Measurements from ENCODE around the gene SCAMP2.

Gene SCAMP2

DNA sequence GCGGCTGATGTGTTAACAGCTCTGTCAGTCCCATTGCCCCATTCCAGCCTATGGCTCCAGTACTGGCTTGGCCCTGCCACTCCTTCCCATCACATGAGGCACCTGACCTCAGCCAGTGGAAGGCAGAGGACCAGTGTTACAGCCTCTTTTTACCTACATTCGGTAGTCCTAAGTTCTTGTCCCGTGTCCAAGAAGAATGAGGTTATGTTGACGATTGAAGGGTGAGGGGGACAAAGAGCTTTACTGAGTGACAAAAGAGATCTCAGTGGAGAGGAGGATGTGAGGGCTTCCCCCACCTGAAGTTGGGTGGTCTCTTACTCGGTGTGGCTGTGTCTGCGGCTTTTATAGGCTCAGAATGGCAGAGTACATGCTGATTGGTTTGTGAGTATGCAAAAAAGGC, 9.4 kb upstream of the SCAMP2 start:
- TF ChIP-seq, protein P1, sequence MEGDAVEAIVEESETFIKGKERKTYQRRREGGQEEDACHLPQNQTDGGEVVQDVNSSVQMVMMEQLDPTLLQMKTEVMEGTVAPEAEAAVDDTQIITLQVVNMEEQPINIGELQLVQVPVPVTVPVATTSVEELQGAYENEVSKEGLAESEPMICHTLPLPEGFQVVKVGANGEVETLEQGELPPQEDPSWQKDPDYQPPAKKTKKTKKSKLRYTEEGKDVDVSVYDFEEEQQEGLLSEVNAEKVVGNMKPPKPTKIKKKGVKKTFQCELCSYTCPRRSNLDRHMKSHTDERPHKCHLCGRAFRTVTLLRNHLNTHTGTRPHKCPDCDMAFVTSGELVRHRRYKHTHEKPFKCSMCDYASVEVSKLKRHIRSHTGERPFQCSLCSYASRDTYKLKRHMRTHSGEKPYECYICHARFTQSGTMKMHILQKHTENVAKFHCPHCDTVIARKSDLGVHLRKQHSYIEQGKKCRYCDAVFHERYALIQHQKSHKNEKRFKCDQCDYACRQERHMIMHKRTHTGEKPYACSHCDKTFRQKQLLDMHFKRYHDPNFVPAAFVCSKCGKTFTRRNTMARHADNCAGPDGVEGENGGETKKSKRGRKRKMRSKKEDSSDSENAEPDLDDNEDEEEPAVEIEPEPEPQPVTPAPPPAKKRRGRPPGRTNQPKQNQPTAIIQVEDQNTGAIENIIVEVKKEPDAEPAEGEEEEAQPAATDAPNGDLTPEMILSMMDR (conservative IDR thresholded peaks at IDR 0.05; ENCODE audit: low read length), result no peak
- DNase-seq (ENCODE audit: low read depth), result no peak
- H3K4me3 ChIP-seq (ENCODE audit: low read length), result no peak overlapping the region

GRCh38 chr15:74878273-74878672, 5.1 kb upstream of the SCAMP2 start:
- H3K4me3 ChIP-seq (ENCODE audit: low read length), result no peak overlapping the region
- DNase-seq (ENCODE audit: low read depth), result no peak
- TF ChIP-seq, protein P1 (conservative IDR thresholded peaks at IDR 0.05; ENCODE audit: low read length), result no peak

DNA sequence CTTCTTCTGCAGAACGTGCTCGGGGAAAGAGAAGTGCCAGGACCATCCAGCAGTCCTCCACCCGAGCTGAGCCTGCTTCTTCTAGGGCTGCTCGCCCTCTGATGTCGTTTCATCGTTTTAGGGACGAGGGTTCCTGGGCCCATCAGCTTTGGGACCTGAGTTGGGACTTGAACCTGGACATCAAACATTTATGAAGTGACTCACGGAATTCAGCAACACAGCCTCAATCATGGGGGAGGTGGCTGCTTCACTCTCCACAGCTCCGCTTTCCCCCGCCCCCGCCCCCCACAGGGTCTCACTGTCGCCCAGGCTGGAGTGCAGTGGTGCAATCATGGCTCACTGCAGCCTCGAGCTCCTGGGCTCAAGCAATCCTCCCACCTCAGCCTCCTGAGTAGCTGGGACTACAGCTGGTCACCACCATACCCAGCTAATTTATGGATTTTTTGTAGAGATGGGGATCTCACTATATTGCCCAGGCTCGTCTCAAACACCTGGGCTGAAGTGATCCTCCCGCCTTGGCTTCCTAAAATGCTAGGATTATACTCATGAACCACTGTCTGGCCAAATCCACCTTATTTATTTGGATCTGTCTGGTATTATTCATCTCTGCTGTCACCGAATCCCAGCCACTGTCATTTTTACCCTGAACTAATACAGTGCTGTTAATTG, 725 bp upstream of the SCAMP2 start:
- TF ChIP-seq, protein P1 (conservative IDR thresholded peaks at IDR 0.05; ENCODE audit: low read length), result no peak
- H3K4me3 ChIP-seq (ENCODE audit: low read length), result peak overlapping the region; percentile 94
- peak; percentile 16 for DNase-seq (ENCODE audit: low read depth)

GRCh38 chr15:74872702-74873035, 496 bp downstream of the SCAMP2 start:
- peak overlapping the region; percentile 94 for H3K4me3 ChIP-seq (ENCODE audit: low read length)
- TF ChIP-seq, protein P1 (conservative IDR thresholded peaks at IDR 0.05; ENCODE audit: low read length), result no peak
- DNase-seq (ENCODE audit: low read depth), result no peak

DNA sequence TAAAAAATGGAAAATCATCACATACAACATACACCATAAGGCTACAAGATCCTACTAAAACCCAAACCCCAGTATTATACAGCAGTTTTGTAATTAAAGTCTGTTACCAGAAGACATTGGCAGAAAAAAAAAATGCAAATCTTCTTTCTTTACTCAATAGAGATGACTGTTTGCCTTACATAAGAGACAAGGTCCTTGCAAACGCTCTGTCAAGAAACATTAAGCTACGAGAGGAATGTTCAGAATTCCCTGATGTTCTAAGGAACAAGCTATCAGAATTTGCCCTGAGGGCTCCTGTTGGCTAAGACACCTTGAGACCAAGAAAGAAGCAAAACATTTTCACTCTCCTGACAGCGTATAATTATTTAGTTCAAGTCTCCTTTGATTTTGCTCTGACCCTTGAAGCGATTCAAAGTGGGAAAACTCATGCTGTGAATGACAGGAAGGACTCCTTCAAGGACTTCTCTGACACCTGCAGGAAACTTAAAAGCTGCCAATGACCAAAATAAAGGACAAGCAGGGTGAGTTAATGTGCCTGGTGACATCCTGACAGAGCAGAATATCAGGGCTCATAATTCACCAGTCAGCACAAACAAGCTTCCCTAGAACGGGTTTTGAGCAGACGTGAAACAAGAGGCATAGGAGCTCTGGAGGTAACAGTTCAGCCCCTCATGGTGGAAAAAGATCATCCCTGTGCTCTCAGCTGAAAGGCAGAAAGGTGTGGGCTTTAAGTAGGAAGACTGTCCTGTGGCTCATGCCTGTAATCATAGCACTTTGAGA, 2.5 kb downstream of the SCAMP2 start:
- TF ChIP-seq, protein P1 (conservative IDR thresholded peaks at IDR 0.05; ENCODE audit: low read length), result no peak
- H3K4me3 ChIP-seq (ENCODE audit: low read length), result no peak overlapping the region
- peak; percentile 22 for DNase-seq (ENCODE audit: low read depth)

DNA sequence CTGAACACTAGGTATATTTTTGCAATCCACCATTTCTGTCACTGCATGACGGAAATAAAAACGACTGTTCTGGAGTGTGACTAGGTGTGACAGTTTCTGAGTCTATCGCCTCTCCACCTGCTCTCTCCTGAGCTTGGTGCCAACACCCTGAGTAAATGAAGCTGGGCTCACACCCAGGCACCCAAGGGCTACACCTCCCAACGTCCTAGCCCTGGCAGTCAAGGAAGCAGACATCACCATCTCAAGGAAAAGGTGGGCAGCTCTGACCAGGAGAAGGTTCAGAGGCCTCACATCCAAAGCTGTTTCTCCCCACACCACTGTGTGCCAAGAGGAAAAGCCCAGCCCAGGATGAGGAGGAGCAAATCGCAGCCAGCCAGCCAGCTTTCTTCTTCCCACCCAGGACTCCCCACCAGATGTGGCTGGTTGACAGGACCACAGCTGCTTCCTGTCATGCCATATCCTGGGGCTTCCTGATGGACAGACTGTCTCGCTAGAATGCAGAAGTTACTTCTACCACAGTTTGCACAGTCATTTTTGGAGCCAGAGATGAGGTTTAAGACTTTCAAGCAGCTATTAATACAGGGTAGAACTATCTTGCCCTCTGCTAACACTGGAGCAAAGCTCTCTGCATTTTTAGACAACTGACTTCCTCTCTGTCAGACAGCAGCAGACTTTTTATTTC, 3.3 kb downstream of the SCAMP2 start:
- DNase-seq (ENCODE audit: low read depth), result peak; percentile 50
- H3K4me3 ChIP-seq (ENCODE audit: low read length), result no peak overlapping the region
- TF ChIP-seq, protein P1 (conservative IDR thresholded peaks at IDR 0.05; ENCODE audit: low read length), result no peak
